Measurements from ENCODE around the gene RCN1. TPM values are rescaled to one million over a fixed set of nuclear protein-coding genes. Genes with fewer than 3 reads are reported as not detected.

The RCN1 gene
- total and polyA plus RNA-seq, 2 experiments from 2014 or later: 107 to 140 TPM

DNA sequence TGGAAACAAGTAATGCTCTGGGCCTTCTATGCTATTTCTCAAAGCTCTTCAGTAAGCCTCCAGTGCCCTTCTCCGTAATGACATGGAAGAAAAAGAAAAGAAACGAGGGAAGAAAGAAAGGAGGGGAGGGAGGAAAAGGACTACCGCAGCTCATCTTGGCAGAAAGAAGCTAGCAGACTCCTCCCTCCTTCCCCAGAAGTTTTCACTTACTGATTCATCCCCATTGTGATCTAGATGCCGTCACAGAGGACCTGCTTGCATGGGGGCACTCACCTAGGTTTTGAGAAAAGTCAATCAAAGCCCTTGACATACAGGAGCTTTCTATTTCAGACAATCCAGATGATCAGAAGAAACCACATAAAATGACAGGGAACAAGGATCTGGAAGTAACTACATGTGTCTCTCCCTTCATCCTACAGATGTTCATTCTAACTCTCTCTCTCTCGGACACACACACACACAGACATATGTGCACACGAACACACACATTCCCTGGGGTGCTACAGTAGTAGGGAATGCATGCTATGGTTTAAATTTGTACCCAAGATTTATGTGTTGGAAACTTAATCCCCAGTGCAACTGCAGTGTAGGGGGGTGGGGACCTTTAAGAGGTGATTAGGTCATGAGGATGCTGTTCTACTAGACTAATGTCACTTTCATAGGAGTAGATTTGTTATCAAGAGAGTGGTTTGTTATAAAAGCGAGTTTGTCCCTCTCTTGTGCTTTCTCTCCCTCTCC lies 37.6 kb upstream of the RCN1 start (continued):
- TF ChIP-seq, protein P1, sequence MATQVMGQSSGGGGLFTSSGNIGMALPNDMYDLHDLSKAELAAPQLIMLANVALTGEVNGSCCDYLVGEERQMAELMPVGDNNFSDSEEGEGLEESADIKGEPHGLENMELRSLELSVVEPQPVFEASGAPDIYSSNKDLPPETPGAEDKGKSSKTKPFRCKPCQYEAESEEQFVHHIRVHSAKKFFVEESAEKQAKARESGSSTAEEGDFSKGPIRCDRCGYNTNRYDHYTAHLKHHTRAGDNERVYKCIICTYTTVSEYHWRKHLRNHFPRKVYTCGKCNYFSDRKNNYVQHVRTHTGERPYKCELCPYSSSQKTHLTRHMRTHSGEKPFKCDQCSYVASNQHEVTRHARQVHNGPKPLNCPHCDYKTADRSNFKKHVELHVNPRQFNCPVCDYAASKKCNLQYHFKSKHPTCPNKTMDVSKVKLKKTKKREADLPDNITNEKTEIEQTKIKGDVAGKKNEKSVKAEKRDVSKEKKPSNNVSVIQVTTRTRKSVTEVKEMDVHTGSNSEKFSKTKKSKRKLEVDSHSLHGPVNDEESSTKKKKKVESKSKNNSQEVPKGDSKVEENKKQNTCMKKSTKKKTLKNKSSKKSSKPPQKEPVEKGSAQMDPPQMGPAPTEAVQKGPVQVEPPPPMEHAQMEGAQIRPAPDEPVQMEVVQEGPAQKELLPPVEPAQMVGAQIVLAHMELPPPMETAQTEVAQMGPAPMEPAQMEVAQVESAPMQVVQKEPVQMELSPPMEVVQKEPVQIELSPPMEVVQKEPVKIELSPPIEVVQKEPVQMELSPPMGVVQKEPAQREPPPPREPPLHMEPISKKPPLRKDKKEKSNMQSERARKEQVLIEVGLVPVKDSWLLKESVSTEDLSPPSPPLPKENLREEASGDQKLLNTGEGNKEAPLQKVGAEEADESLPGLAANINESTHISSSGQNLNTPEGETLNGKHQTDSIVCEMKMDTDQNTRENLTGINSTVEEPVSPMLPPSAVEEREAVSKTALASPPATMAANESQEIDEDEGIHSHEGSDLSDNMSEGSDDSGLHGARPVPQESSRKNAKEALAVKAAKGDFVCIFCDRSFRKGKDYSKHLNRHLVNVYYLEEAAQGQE (IDR thresholded peaks at IDR 0.05; ENCODE audit: unreplicated experiment): no peak
- TF ChIP-seq, protein P2, sequence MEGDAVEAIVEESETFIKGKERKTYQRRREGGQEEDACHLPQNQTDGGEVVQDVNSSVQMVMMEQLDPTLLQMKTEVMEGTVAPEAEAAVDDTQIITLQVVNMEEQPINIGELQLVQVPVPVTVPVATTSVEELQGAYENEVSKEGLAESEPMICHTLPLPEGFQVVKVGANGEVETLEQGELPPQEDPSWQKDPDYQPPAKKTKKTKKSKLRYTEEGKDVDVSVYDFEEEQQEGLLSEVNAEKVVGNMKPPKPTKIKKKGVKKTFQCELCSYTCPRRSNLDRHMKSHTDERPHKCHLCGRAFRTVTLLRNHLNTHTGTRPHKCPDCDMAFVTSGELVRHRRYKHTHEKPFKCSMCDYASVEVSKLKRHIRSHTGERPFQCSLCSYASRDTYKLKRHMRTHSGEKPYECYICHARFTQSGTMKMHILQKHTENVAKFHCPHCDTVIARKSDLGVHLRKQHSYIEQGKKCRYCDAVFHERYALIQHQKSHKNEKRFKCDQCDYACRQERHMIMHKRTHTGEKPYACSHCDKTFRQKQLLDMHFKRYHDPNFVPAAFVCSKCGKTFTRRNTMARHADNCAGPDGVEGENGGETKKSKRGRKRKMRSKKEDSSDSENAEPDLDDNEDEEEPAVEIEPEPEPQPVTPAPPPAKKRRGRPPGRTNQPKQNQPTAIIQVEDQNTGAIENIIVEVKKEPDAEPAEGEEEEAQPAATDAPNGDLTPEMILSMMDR (conservative IDR thresholded peaks at IDR 0.05; ENCODE audit: low read depth in 2 of 2): no peak
- TF ChIP-seq POLR2AphosphoS5 (IDR thresholded peaks at IDR 0.05; ENCODE audit: low read depth) (no peak), EZH2phosphoT487 (IDR thresholded peaks at IDR 0.05; ENCODE audit: unreplicated experiment) (no peak)

DNA sequence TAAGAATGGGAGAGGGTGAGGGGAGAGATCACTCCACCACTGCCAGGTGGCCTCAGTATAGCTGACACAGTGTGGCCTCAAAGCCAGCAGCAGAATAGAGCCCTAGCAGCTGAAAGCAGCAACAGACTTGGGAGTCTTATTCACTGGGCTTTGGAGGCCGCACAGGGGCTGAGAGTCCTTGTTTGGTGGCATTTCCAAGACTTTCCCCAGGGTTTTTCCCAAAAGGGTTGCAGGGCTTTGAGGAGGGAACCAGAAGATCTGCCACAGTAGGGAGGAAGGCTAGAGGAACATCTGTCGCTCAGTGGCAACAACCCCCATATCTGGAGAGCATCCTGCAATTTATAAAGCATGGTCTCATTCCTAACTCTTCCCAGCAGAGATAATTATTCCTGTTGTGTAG lies 35.0 kb upstream of the RCN1 start:
- no peak overlapping the region for H3K27ac ChIP-seq (ENCODE audit: low read depth)
- H4K20me1 ChIP-seq (replicated peaks; ENCODE audit: insufficient read depth): no peaks in the 10 kb centered on the region
- Mint-ChIP-seq H3K9me3 (no peaks in the 10 kb centered on the region), H3K27ac (no peak overlapping the region), H3K36me3 (ENCODE audit: low read depth) (no peaks in the 10 kb centered on the region), H3K4me3 (no peak overlapping the region), H3K27me3 (ENCODE audit: insufficient read depth, low read depth, poor library complexity) (peaks cover 3% of the 10 kb centered on the region), H3K4me1 (peaks cover 2% of the 10 kb centered on the region; the same call in 1 of the 3 replicates)
- ATAC-seq (no peak), DNase-seq (ENCODE audit: low spot score) (no peak)
- H3K27me3 ChIP-seq (ENCODE audit: insufficient read depth): no peaks in the 10 kb centered on the region
- peaks cover 12% of the 10 kb centered on the region for H3K9me2 ChIP-seq (ENCODE audit: insufficient read depth)
- H2AFZ ChIP-seq: no peak overlapping the region
- no peak overlapping the region for H3K4me2 ChIP-seq
- no peak overlapping the region for H3K4me3 ChIP-seq
- H3K79me2 ChIP-seq (replicated peaks; ENCODE audit: insufficient read depth): no peaks in the 10 kb centered on the region
- H3F3A ChIP-seq (replicated peaks; ENCODE audit: low read depth): no peaks in the 10 kb centered on the region
- no peaks in the 10 kb centered on the region for H3K36me3 ChIP-seq (ENCODE audit: insufficient read depth)
- H3K4me1 ChIP-seq (ENCODE audit: insufficient read depth): no peaks in the 10 kb centered on the region; the same call in 1 of the 2 replicates
- TF ChIP-seq EZH2phosphoT487 (IDR thresholded peaks at IDR 0.05; ENCODE audit: unreplicated experiment) (no peak), ZNF114 (CRISPR knock-in tag; IDR thresholded peaks at IDR 0.05) (no peak), NANOG (IDR thresholded peaks at IDR 0.05; ENCODE audit: borderline replicate concordance) (no peak), JUNB (IDR thresholded peaks at IDR 0.05; ENCODE audit: unreplicated experiment) (no peak), STAT1 (IDR thresholded peaks at IDR 0.05; ENCODE audit: unreplicated experiment) (no peak), POLR2AphosphoS5 (IDR thresholded peaks at IDR 0.05; ENCODE audit: low read depth) (no peak)
- TF ChIP-seq, protein P3, sequence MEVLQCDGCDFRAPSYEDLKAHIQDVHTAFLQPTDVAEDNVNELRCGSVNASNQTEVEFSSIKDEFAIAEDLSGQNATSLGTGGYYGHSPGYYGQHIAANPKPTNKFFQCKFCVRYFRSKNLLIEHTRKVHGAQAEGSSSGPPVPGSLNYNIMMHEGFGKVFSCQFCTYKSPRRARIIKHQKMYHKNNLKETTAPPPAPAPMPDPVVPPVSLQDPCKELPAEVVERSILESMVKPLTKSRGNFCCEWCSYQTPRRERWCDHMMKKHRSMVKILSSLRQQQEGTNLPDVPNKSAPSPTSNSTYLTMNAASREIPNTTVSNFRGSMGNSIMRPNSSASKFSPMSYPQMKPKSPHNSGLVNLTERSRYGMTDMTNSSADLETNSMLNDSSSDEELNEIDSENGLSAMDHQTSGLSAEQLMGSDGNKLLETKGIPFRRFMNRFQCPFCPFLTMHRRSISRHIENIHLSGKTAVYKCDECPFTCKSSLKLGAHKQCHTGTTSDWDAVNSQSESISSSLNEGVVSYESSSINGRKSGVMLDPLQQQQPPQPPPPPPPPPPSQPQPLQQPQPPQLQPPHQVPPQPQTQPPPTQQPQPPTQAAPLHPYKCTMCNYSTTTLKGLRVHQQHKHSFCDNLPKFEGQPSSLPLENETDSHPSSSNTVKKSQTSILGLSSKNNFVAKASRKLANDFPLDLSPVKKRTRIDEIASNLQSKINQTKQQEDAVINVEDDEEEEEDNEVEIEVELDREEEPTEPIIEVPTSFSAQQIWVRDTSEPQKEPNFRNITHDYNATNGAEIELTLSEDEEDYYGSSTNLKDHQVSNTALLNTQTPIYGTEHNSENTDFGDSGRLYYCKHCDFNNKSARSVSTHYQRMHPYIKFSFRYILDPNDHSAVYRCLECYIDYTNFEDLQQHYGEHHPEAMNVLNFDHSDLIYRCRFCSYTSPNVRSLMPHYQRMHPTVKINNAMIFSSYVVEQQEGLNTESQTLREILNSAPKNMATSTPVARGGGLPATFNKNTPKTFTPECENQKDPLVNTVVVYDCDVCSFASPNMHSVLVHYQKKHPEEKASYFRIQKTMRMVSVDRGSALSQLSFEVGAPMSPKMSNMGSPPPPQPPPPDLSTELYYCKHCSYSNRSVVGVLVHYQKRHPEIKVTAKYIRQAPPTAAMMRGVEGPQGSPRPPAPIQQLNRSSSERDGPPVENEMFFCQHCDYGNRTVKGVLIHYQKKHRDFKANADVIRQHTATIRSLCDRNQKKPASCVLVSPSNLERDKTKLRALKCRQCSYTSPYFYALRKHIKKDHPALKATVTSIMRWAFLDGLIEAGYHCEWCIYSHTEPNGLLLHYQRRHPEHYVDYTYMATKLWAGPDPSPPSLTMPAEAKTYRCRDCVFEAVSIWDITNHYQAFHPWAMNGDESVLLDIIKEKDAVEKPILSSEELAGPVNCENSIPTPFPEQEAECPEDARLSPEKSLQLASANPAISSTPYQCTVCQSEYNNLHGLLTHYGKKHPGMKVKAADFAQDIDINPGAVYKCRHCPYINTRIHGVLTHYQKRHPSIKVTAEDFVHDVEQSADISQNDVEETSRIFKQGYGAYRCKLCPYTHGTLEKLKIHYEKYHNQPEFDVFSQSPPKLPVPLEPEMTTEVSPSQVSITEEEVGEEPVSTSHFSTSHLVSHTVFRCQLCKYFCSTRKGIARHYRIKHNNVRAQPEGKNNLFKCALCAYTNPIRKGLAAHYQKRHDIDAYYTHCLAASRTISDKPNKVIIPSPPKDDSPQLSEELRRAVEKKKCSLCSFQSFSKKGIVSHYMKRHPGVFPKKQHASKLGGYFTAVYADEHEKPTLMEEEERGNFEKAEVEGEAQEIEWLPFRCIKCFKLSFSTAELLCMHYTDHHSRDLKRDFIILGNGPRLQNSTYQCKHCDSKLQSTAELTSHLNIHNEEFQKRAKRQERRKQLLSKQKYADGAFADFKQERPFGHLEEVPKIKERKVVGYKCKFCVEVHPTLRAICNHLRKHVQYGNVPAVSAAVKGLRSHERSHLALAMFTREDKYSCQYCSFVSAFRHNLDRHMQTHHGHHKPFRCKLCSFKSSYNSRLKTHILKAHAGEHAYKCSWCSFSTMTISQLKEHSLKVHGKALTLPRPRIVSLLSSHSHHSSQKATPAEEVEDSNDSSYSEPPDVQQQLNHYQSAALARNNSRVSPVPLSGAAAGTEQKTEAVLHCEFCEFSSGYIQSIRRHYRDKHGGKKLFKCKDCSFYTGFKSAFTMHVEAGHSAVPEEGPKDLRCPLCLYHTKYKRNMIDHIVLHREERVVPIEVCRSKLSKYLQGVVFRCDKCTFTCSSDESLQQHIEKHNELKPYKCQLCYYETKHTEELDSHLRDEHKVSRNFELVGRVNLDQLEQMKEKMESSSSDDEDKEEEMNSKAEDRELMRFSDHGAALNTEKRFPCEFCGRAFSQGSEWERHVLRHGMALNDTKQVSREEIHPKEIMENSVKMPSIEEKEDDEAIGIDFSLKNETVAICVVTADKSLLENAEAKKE (CRISPR knock-in tag; IDR thresholded peaks at IDR 0.05): no peak
- TF ChIP-seq, protein P4, sequence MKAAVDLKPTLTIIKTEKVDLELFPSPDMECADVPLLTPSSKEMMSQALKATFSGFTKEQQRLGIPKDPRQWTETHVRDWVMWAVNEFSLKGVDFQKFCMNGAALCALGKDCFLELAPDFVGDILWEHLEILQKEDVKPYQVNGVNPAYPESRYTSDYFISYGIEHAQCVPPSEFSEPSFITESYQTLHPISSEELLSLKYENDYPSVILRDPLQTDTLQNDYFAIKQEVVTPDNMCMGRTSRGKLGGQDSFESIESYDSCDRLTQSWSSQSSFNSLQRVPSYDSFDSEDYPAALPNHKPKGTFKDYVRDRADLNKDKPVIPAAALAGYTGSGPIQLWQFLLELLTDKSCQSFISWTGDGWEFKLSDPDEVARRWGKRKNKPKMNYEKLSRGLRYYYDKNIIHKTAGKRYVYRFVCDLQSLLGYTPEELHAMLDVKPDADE (IDR thresholded peaks at IDR 0.05): no peak
